Measurements from ENCODE around the gene TPST1. TPM values are rescaled to one million over a fixed set of nuclear protein-coding genes. Genes with fewer than 3 reads are reported as not detected.

The TPST1 gene
- total RNA-seq, 1 experiment from 2014 or later = 15.0 TPM

GRCh38 chr7:66163186-66163610, 41.9 kb upstream of the TPST1 start:
- no peaks in the 10 kb centered on the region for H3K27me3 Mint-ChIP-seq (ENCODE audit: low read depth)
- no peak for TF ChIP-seq AR (CRISPR knock-in tag; IDR thresholded peaks at IDR 0.05)
- TF ChIP-seq ZNF396 (CRISPR knock-in tag; IDR thresholded peaks at IDR 0.05; ENCODE audit: borderline replicate concordance) = no peak
- no peak for TF ChIP-seq ZMAT4 (CRISPR knock-in tag; IDR thresholded peaks at IDR 0.05)
- no peak for TF ChIP-seq ESRRA (CRISPR knock-in tag; IDR thresholded peaks at IDR 0.05; ENCODE audit: borderline replicate concordance)
- no peak for TF ChIP-seq ZNF232 (CRISPR knock-in tag; IDR thresholded peaks at IDR 0.05)
- TF ChIP-seq ZBTB43 (CRISPR knock-in tag; IDR thresholded peaks at IDR 0.05) = no peak
- TF ChIP-seq FOXJ3 (CRISPR knock-in tag; IDR thresholded peaks at IDR 0.05; ENCODE audit: borderline replicate concordance) = no peak
- TF ChIP-seq CTCF (IDR thresholded peaks at IDR 0.05) = no peak
- TF ChIP-seq CBFB (CRISPR knock-in tag; IDR thresholded peaks at IDR 0.05; ENCODE audit: low read depth) = no peak
- TF ChIP-seq ZNF121 (CRISPR knock-in tag; IDR thresholded peaks at IDR 0.05) = no peak
- TF ChIP-seq NR1H2 (CRISPR knock-in tag; IDR thresholded peaks at IDR 0.05) = no peak
- no peak for TF ChIP-seq ZNF138 (CRISPR knock-in tag; conservative IDR thresholded peaks at IDR 0.05)
- TF ChIP-seq IRF2 (CRISPR knock-in tag; IDR thresholded peaks at IDR 0.05; ENCODE audit: borderline replicate concordance, low read depth) = no peak
- TF ChIP-seq SP1 (CRISPR knock-in tag; conservative IDR thresholded peaks at IDR 0.05) = no peak
- TF ChIP-seq HMGA2 (CRISPR knock-in tag; IDR thresholded peaks at IDR 0.05) = no peak
- no peak for TF ChIP-seq SMAD3 (CRISPR knock-in tag; IDR thresholded peaks at IDR 0.05; ENCODE audit: borderline replicate concordance)
- TF ChIP-seq MLX (CRISPR knock-in tag; IDR thresholded peaks at IDR 0.05) = no peak
- no peak for TF ChIP-seq NFE2L1 (CRISPR knock-in tag; IDR thresholded peaks at IDR 0.05)
- H3K9me3 Mint-ChIP-seq = no peaks in the 10 kb centered on the region
- no peak overlapping the region for H3K4me3 Mint-ChIP-seq
- no peak overlapping the region for H3K27ac Mint-ChIP-seq
- POLR2A ChIA-PET = no interaction called here
- no peaks in the 10 kb centered on the region for H3K4me1 Mint-ChIP-seq
- CTCF ChIA-PET = no interaction called here
- DNase-seq (ENCODE audit: low spot score) (no peak), ATAC-seq (no peak)
- H3K36me3 Mint-ChIP-seq = peaks cover 5% of the 10 kb centered on the region

- no peak overlapping the region for H3K27ac Mint-ChIP-seq
- H3K9me3 Mint-ChIP-seq = no peaks in the 10 kb centered on the region
- no peaks in the 10 kb centered on the region for H3K4me1 Mint-ChIP-seq
- CTCF ChIA-PET = no interaction called here
- ATAC-seq (no peak), DNase-seq (ENCODE audit: low spot score) (no peak)
- no peaks in the 10 kb centered on the region for H3K27me3 Mint-ChIP-seq (ENCODE audit: low read depth)
- TF ChIP-seq NR1H2 (CRISPR knock-in tag; IDR thresholded peaks at IDR 0.05) = no peak
- TF ChIP-seq ATF1 (CRISPR knock-in tag; IDR thresholded peaks at IDR 0.05) = no peak
- TF ChIP-seq ZNF232 (CRISPR knock-in tag; IDR thresholded peaks at IDR 0.05) = no peak
- TF ChIP-seq JAZF1 (CRISPR knock-in tag; IDR thresholded peaks at IDR 0.05) = no peak
- no peak for TF ChIP-seq KAT7 (CRISPR knock-in tag; IDR thresholded peaks at IDR 0.05; ENCODE audit: borderline replicate concordance)
- no peak for TF ChIP-seq ZMAT4 (CRISPR knock-in tag; IDR thresholded peaks at IDR 0.05)
- TF ChIP-seq EMX1 (CRISPR knock-in tag; IDR thresholded peaks at IDR 0.05) = no peak
- TF ChIP-seq GRHL2 (CRISPR knock-in tag; IDR thresholded peaks at IDR 0.05; ENCODE audit: insufficient replicate concordance, severe bottlenecking) = no peak
- no peak for TF ChIP-seq FOXJ3 (CRISPR knock-in tag; IDR thresholded peaks at IDR 0.05; ENCODE audit: borderline replicate concordance)
- H3K36me3 Mint-ChIP-seq = no peaks in the 10 kb centered on the region
- no peak overlapping the region for H3K4me3 Mint-ChIP-seq
- POLR2A ChIA-PET = no interaction called here
Measured at GRCh38 chr7:66164356-66164755, 40.8 kb upstream of the TPST1 start.
